ENCODE results near the gene ANKRD49.

Gene ANKRD49

GRCh38 chr11:94545264-94546161, 51.7 kb downstream of the ANKRD49 start:
- DNase-seq: no peak

DNA sequence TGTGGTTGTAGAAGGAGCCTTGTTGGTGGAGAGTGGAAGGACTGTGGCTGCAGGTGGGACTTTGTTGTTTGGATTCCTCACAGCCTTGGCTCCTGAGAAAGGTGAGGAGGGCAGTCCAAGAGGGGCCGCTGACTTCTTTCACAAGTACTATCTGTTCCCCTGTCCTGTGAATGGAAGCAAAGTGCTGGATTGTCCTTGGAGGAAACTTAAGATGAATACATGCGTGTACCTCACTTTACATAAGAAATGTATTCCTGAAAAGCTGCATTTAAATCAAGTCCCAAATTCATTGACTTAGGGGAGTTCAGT, 52.3 kb downstream of the ANKRD49 start:
- no peak for DNase-seq

- DNase-seq: peak in 1 of 2 experiments; percentile 52
Measured at GRCh38 chr11:94546886-94547285, 53.1 kb downstream of the ANKRD49 start.

- no peak for DNase-seq
Measured at GRCh38 chr11:94549146-94549545, 55.4 kb downstream of the ANKRD49 start.

Data from SW 1271 (cell line).